ENCODE results near the gene TTLL5. TPM values are rescaled to one million over a fixed set of nuclear protein-coding genes. Genes with fewer than 3 reads are reported as not detected.

Gene TTLL5
- polyA plus RNA-seq, 4 donors: 22.1 to 33.8 (median 28.9) TPM

- DNase-seq (ENCODE audit: low read depth in 4 of 4, low spot score in 3 of 4): no peak
Observed at GRCh38 chr14:75941030-75941429, 280.0 kb downstream of the TTLL5 start.

GRCh38 chr14:75944607-75945241 lies 283.7 kb downstream of the TTLL5 start:
- DNase-seq (ENCODE audit: low read depth in 4 of 4, low spot score in 3 of 4): no peak

GRCh38 chr14:75946785-75947184 lies 285.7 kb downstream of the TTLL5 start:
- no peak for DNase-seq (ENCODE audit: low read depth in 4 of 4, low spot score in 3 of 4)

GRCh38 chr14:75952489-75952888 lies 291.4 kb downstream of the TTLL5 start:
- DNase-seq (ENCODE audit: low read depth in 4 of 4, low spot score in 3 of 4): no peak

- no peak for DNase-seq (ENCODE audit: low read depth in 4 of 4, low spot score in 3 of 4)
Observed at GRCh38 chr14:75959031-75959430, 298.0 kb downstream of the TTLL5 start.

GRCh38 chr14:75960231-75960630 lies 299.2 kb downstream of the TTLL5 start:
- no peak for DNase-seq (ENCODE audit: low read depth in 4 of 4, low spot score in 3 of 4)

GRCh38 chr14:75961662-75962061 lies 300.6 kb downstream of the TTLL5 start:
- DNase-seq (ENCODE audit: low read depth in 4 of 4, low spot score in 3 of 4): no peak

- DNase-seq (ENCODE audit: low read depth in 4 of 4, low spot score in 3 of 4): no peak
Observed at GRCh38 chr14:75967866-75968265, 306.8 kb downstream of the TTLL5 start.

GRCh38 chr14:75968456-75968855 lies 307.4 kb downstream of the TTLL5 start:
- no peak for DNase-seq (ENCODE audit: low read depth in 4 of 4, low spot score in 3 of 4)

- no peak for DNase-seq (ENCODE audit: low read depth in 4 of 4, low spot score in 3 of 4)
Observed at GRCh38 chr14:75969126-75969525, 308.1 kb downstream of the TTLL5 start.

GRCh38 chr14:75969891-75970290 lies 308.8 kb downstream of the TTLL5 start:
- no peak for DNase-seq (ENCODE audit: low read depth in 4 of 4, low spot score in 3 of 4)

GRCh38 chr14:75970989-75971388 lies 309.9 kb downstream of the TTLL5 start:
- DNase-seq (ENCODE audit: low read depth in 4 of 4, low spot score in 3 of 4): no peak

GRCh38 chr14:75971509-75971908 lies 310.5 kb downstream of the TTLL5 start:
- DNase-seq (ENCODE audit: low read depth in 4 of 4, low spot score in 3 of 4): no peak

GRCh38 chr14:75972801-75973421 lies 311.9 kb downstream of the TTLL5 start:
- no peak for DNase-seq (ENCODE audit: low read depth in 4 of 4, low spot score in 3 of 4)

- DNase-seq (ENCODE audit: low read depth in 4 of 4, low spot score in 3 of 4): no peak
Observed at GRCh38 chr14:75976826-75977581, 316.0 kb downstream of the TTLL5 start.

GRCh38 chr14:75977582-75977943 lies 316.5 kb downstream of the TTLL5 start:
- no peak for DNase-seq (ENCODE audit: low read depth in 4 of 4, low spot score in 3 of 4)

GRCh38 chr14:75978249-75978731 lies 317.2 kb downstream of the TTLL5 start:
- no peak for DNase-seq (ENCODE audit: low read depth in 4 of 4, low spot score in 3 of 4)

- no peak for DNase-seq (ENCODE audit: low read depth in 4 of 4, low spot score in 3 of 4)
Observed at GRCh38 chr14:75979071-75979571, 318.1 kb downstream of the TTLL5 start.

GRCh38 chr14:75979648-75980565 lies 318.9 kb downstream of the TTLL5 start:
- DNase-seq (ENCODE audit: low read depth in 4 of 4, low spot score in 3 of 4): no peak

- no peak for DNase-seq (ENCODE audit: low read depth in 4 of 4, low spot score in 3 of 4)
Observed at GRCh38 chr14:75980856-75981255, 319.8 kb downstream of the TTLL5 start.

All from left renal pelvis (tissue), 4 donors.